Vagina (tissue), 2 donors: ENCODE results near the gene STIM2. TPM values are rescaled to one million over a fixed set of nuclear protein-coding genes. Genes with fewer than 3 reads are reported as not detected.

ENCODE experiments used
- DNase-seq, 2 donors: peaks; one replicate each; pipeline ENCODE4 v3.0.0-alpha.2; 2017; ENCODE audit errors: extremely low spot score in 2 of 2
- H3K27ac ChIP-seq: fragments of 200-600 bp; sonication (generic); one replicate; pipeline ENCODE4 v1.5.1; 2019
- H3K27me3 ChIP-seq: fragments of 200-600 bp; sonication (generic); one replicate; pipeline ENCODE4 v1.5.1; 2019
- H3K36me3 ChIP-seq, 2 donors: fragments of 200-600 bp; sonication (generic); one replicate each; pipeline ENCODE4 v1.5.1; 2017 to 2019
- H3K4me1 ChIP-seq: fragments of 200-600 bp; sonication (generic); one replicate; pipeline ENCODE4 v1.5.1; 2019
- H3K4me3 ChIP-seq, 2 donors: fragments of 200-600 bp; sonication (generic); 1 replicate in 1 of 2; 2 replicates in 1 of 2; pipeline ENCODE4 v1.5.1; 2016 to 2019
- H3K9me3 ChIP-seq: fragments of 200-600 bp; sonication (generic); one replicate; pipeline ENCODE4 v1.5.1; 2019
- POLR2A ChIP-seq, 2 donors: fragments of 450-650 bp; IDR thresholded peaks; one replicate each; pipeline ENCODE4 v1.6.1; 2017; ENCODE audit warnings: antibody characterized with exemption in 2 of 2, mild to moderate bottlenecking in 2 of 2, moderate library complexity in 2 of 2
- POLR2AphosphoS5 ChIP-seq, 2 donors: sonication (generic); formaldehyde crosslinking; IDR thresholded peaks; one replicate each; pipeline ENCODE4 v1.9.0; 2017; ENCODE audit warnings: antibody characterized with exemption in 2 of 2, mild to moderate bottlenecking in 2 of 2, low read depth in 1 of 2; ENCODE audit not compliant: insufficient read depth in 1 of 2
- intact Hi-C: fragments of 100-400 bp; cut with DNase I; formaldehyde crosslinking; loops from one replicate; pipeline ENCODE4 v1.15.1; 2023
- total RNA-seq: library from RNA; depleted of rRNA; stranded (reverse); fragments of >200 nt; gene quantifications from one replicate; pipeline ENCODE4 v1.2.3, GENCODE V29; 2016
- TF ChIP-seq, protein P1 (sequence below), 3 experiments: fragments of 450-650 bp in 2 of 3; fragments of 200-600 bp in 1 of 3; sonication (generic) in 1 of 3; IDR thresholded peaks; one replicate each; pipeline ENCODE4 v1.5.1; 2017 to 2019; ENCODE audit warnings: antibody characterized with exemption in 3 of 3, mild to moderate bottlenecking in 2 of 3, moderate library complexity in 2 of 3

Gene STIM2
- total RNA-seq, 1 donor from 2014 or later = 39.5 TPM

DNA sequence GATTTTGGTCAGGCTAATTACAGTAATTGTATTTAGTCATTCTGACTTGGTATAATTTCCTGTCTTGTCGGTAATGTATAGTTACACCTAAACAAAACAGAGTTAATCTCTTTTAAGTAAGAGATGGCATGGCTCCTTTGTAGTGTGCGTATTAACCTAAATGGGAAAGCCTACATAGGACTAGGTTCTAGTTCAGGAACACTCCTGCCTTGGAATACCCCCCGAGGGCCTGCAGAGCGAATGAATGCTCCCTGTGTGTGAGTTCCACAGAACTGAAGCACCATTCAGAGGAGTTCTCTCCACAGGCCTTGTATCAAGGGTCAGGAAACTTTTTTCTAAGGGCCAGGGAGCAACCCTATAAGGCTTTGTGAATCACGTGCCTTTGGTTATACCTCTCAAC is 44.9 kb upstream of the STIM2 start:
- H3K36me3 ChIP-seq = no peaks in the 10 kb centered on the region
- H3K4me3 ChIP-seq = no peak overlapping the region
- no peaks in the 10 kb centered on the region for H3K27me3 ChIP-seq
- H3K27ac ChIP-seq = no peak overlapping the region
- DNase-seq = no peak
- no peak for TF ChIP-seq POLR2A (IDR thresholded peaks at IDR 0.05)
- TF ChIP-seq, protein P1, sequence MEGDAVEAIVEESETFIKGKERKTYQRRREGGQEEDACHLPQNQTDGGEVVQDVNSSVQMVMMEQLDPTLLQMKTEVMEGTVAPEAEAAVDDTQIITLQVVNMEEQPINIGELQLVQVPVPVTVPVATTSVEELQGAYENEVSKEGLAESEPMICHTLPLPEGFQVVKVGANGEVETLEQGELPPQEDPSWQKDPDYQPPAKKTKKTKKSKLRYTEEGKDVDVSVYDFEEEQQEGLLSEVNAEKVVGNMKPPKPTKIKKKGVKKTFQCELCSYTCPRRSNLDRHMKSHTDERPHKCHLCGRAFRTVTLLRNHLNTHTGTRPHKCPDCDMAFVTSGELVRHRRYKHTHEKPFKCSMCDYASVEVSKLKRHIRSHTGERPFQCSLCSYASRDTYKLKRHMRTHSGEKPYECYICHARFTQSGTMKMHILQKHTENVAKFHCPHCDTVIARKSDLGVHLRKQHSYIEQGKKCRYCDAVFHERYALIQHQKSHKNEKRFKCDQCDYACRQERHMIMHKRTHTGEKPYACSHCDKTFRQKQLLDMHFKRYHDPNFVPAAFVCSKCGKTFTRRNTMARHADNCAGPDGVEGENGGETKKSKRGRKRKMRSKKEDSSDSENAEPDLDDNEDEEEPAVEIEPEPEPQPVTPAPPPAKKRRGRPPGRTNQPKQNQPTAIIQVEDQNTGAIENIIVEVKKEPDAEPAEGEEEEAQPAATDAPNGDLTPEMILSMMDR (IDR thresholded peaks at IDR 0.05) = no peak
- TF ChIP-seq POLR2AphosphoS5 (IDR thresholded peaks at IDR 0.05; ENCODE audit: insufficient read depth in 1 of 2, low read depth in 1 of 2) = no peak
- intact Hi-C loops = no loop called here
- peaks cover 5% of the 10 kb centered on the region for H3K4me1 ChIP-seq
- H3K9me3 ChIP-seq = no peaks in the 10 kb centered on the region

GRCh38 chr4:26819026-26819425 is 41.6 kb upstream of the STIM2 start:
- H3K9me3 ChIP-seq = no peaks in the 10 kb centered on the region
- peaks cover 5% of the 10 kb centered on the region for H3K4me1 ChIP-seq
- H3K27ac ChIP-seq = no peak overlapping the region
- H3K36me3 ChIP-seq = no peaks in the 10 kb centered on the region
- DNase-seq = no peak
- no peak overlapping the region for H3K4me3 ChIP-seq
- no peak for TF ChIP-seq POLR2A (IDR thresholded peaks at IDR 0.05)
- TF ChIP-seq POLR2AphosphoS5 (IDR thresholded peaks at IDR 0.05; ENCODE audit: insufficient read depth in 1 of 2, low read depth in 1 of 2) = no peak
- TF ChIP-seq, protein P1 (IDR thresholded peaks at IDR 0.05) = no peak
- intact Hi-C loops = no loop called here
- no peaks in the 10 kb centered on the region for H3K27me3 ChIP-seq

- TF ChIP-seq POLR2AphosphoS5 (IDR thresholded peaks at IDR 0.05; ENCODE audit: insufficient read depth in 1 of 2, low read depth in 1 of 2) (no peak), POLR2A (IDR thresholded peaks at IDR 0.05) (no peak)
- TF ChIP-seq, protein P1 (IDR thresholded peaks at IDR 0.05) = no peak
- no peak for DNase-seq
- H3K36me3 ChIP-seq = no peaks in the 10 kb centered on the region
- H3K27ac ChIP-seq = no peak overlapping the region
- H3K9me3 ChIP-seq = no peaks in the 10 kb centered on the region
- H3K4me1 ChIP-seq = peaks cover 5% of the 10 kb centered on the region
- intact Hi-C loops = no loop called here
- no peaks in the 10 kb centered on the region for H3K27me3 ChIP-seq
- no peak overlapping the region for H3K4me3 ChIP-seq
Measured at GRCh38 chr4:26819478-26820095, 41.1 kb upstream of the STIM2 start.

- H3K4me3 ChIP-seq = no peak overlapping the region
- TF ChIP-seq, protein P1 (IDR thresholded peaks at IDR 0.05) = no peak
- TF ChIP-seq POLR2A (IDR thresholded peaks at IDR 0.05) (no peak), POLR2AphosphoS5 (IDR thresholded peaks at IDR 0.05; ENCODE audit: insufficient read depth in 1 of 2, low read depth in 1 of 2) (no peak)
- intact Hi-C loops = no loop called here
- DNase-seq = no peak
- H3K27me3 ChIP-seq = no peaks in the 10 kb centered on the region
- no peaks in the 10 kb centered on the region for H3K9me3 ChIP-seq
- H3K36me3 ChIP-seq = no peaks in the 10 kb centered on the region
- peaks cover 5% of the 10 kb centered on the region for H3K4me1 ChIP-seq
- H3K27ac ChIP-seq = no peak overlapping the region
Measured at GRCh38 chr4:26820346-26820745, 40.3 kb upstream of the STIM2 start.

DNA sequence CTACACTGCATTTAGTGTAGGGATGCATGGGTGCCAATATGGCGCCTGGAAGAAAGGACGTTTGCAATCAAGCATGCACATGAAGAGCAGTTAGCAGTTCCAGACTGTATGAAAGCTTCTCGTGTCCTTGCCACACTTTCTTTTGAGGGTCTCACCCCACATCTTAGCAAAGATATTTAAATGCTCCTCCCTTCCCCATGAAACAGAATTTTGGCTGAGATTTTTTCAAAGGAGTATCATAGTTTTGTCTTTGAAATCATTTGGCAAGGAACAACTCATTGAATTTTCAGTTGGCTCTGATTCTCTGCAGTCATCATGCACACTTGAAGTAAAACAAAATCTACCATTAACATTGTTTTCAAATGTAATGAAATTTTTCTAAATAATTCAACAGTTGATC is 39.6 kb upstream of the STIM2 start:
- H3K9me3 ChIP-seq = no peaks in the 10 kb centered on the region
- DNase-seq = no peak
- no peak overlapping the region for H3K4me3 ChIP-seq
- intact Hi-C loops = no loop called here
- H3K4me1 ChIP-seq = peaks cover under 1% of the 10 kb centered on the region
- H3K27ac ChIP-seq = no peak overlapping the region
- no peaks in the 10 kb centered on the region for H3K36me3 ChIP-seq
- no peaks in the 10 kb centered on the region for H3K27me3 ChIP-seq
- TF ChIP-seq, protein P1 (IDR thresholded peaks at IDR 0.05) = no peak
